PC-9 (cell line): ENCODE measurements around the gene STXBP5L. TPM values are rescaled to one million over a fixed set of nuclear protein-coding genes. Genes with fewer than 3 reads are reported as not detected.

Source experiments
- BruUV-seq: library from RNA; stranded (reverse); fragments of 400-500 nt; replicated peaks from 2 replicates; lab custom pipeline; 2021; lab: Mats Ljungman, UMichigan
- CTCF ChIA-PET: fragments of 300-600 bp; sonication (Branson Sonifier 250); formaldehyde crosslinking; loops from one replicate; lab custom pipeline; 2022; ENCODE audit warnings: antibody characterized with exemption; lab: Charles Lee
- POLR2A ChIA-PET: fragments of 300-600 bp; sonication (Branson Sonifier 250); formaldehyde crosslinking; loops from one replicate; lab custom pipeline; 2022; ENCODE audit warnings: antibody characterized with exemption; ENCODE audit not compliant: unreplicated experiment; lab: Charles Lee
- DNase-seq, 2 experiments: peaks; one replicate each; pipeline versions ENCODE4 v3.0.0 to v3.0.0-alpha.2; 2015 to 2022; ENCODE audit warnings: mixed read lengths in 1 of 2
- H2AFZ ChIP-seq: fragments of 200-600 bp; sonication (generic); 2 replicates; pipeline ENCODE4 v1.8.1; 2017; ENCODE audit warnings: antibody characterized with exemption
- H3F3A ChIP-seq: fragments of 200-600 bp; sonication (generic); 2 replicates; pipeline ENCODE4 v1.8.1; 2017; ENCODE audit warnings: antibody characterized with exemption, mild to moderate bottlenecking, low read depth; ENCODE audit not compliant: insufficient read depth
- H3K27ac ChIP-seq: fragments of 200-600 bp; sonication (generic); 2 replicates; pipeline ENCODE4 v1.6.1; 2016; ENCODE audit warnings: mixed run types
- H3K27me3 ChIP-seq: fragments of 200-600 bp; sonication (generic); 2 replicates; pipeline ENCODE4 v1.6.1; 2016; ENCODE audit warnings: low read depth, mixed run types; ENCODE audit not compliant: insufficient read depth
- H3K36me3 ChIP-seq: fragments of 200-600 bp; sonication (generic); 2 replicates; pipeline ENCODE4 v1.6.1; 2016; ENCODE audit warnings: low read depth, mixed run types
- H3K4me1 ChIP-seq: fragments of 200-600 bp; sonication (generic); replicated peaks from 2 replicates; pipeline ENCODE4 v1.6.1; 2016; ENCODE audit warnings: mixed run types; ENCODE audit not compliant: insufficient read depth
- H3K4me2 ChIP-seq: fragments of 200-600 bp; sonication (generic); 2 replicates; pipeline ENCODE4 v1.6.1; 2017; ENCODE audit warnings: mixed run types
- H3K4me3 ChIP-seq: fragments of 200-600 bp; sonication (generic); 2 replicates; pipeline ENCODE4 v1.6.1; 2016; ENCODE audit warnings: mixed run types
- H3K79me2 ChIP-seq: fragments of 200-600 bp; sonication (generic); 2 replicates; pipeline ENCODE4 v1.6.1; 2017; ENCODE audit warnings: low read depth, mixed run types
- H3K9me2 ChIP-seq: fragments of 200-600 bp; sonication (generic); 2 replicates; pipeline ENCODE4 v1.8.1; 2017; ENCODE audit warnings: mild to moderate bottlenecking; ENCODE audit not compliant: insufficient read depth
- H3K9me3 ChIP-seq: fragments of 200-600 bp; sonication (generic); 2 replicates; pipeline ENCODE4 v1.8.1; 2016; ENCODE audit warnings: low read depth; ENCODE audit not compliant: insufficient read depth
- H4K20me1 ChIP-seq: fragments of 200-600 bp; sonication (generic); 2 replicates; pipeline ENCODE4 v1.8.1; 2017; ENCODE audit not compliant: insufficient read depth
- EZH2 ChIP-seq: fragments of 200-600 bp; sonication (generic); IDR thresholded peaks from 2 replicates; pipeline ENCODE4 v1.8.0; 2017; ENCODE audit warnings: antibody characterized with exemption, low read depth
- intact Hi-C: fragments of 100-400 bp; cut with micrococcal nuclease; formaldehyde crosslinking; loops from one replicate; pipeline ENCODE4 v1.10.0; 2022; ENCODE audit not compliant: unreplicated experiment
- total RNA-seq: library from RNA; stranded (reverse); gene quantifications from 2 replicates; pipeline ENCODE4 v1.2.3, GENCODE V29; 2021
- TF ChIP-seq, protein P1 (sequence below): fragments of 200-600 bp; sonication (generic); conservative IDR thresholded peaks from 2 replicates; pipeline ENCODE4 v1.6.1; 2017; ENCODE audit warnings: mixed run types, antibody characterized with exemption, mild to moderate bottlenecking, moderate library complexity

The STXBP5L gene
- total RNA-seq, 1 experiment from 2014 or later = not detected

DNA sequence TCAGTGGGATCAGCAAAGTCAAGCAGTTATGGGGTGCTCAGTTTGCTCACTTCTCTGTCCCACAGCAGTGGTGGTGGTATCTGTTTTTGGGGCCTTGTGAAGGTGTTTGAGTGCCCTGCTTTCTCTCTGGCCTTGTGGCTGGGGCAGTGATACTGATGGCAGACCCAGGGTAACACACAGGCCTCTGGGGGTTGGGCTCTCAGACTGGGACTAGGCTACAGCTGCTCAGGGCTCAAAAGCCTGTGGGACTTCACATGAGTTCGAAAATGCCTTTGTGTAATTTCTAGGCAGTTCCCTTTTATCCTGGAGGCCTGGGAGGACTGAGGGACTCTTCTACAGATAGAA, 75.3 kb downstream of the STXBP5L start:
- no peak overlapping the region for H3K27ac ChIP-seq
- H3K79me2 ChIP-seq = no peaks in the 10 kb centered on the region
- TF ChIP-seq, protein P1, sequence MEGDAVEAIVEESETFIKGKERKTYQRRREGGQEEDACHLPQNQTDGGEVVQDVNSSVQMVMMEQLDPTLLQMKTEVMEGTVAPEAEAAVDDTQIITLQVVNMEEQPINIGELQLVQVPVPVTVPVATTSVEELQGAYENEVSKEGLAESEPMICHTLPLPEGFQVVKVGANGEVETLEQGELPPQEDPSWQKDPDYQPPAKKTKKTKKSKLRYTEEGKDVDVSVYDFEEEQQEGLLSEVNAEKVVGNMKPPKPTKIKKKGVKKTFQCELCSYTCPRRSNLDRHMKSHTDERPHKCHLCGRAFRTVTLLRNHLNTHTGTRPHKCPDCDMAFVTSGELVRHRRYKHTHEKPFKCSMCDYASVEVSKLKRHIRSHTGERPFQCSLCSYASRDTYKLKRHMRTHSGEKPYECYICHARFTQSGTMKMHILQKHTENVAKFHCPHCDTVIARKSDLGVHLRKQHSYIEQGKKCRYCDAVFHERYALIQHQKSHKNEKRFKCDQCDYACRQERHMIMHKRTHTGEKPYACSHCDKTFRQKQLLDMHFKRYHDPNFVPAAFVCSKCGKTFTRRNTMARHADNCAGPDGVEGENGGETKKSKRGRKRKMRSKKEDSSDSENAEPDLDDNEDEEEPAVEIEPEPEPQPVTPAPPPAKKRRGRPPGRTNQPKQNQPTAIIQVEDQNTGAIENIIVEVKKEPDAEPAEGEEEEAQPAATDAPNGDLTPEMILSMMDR = no peak
- TF ChIP-seq EZH2 = no peak
- H3K4me3 ChIP-seq = no peak overlapping the region
- H3K9me2 ChIP-seq = no peaks in the 10 kb centered on the region
- no peaks in the 10 kb centered on the region for H3K27me3 ChIP-seq
- no peaks in the 10 kb centered on the region for H3K4me1 ChIP-seq
- H3K4me2 ChIP-seq = no peak overlapping the region
- no peaks in the 10 kb centered on the region for H3K36me3 ChIP-seq
- no peak for DNase-seq
- POLR2A ChIA-PET = no interaction called here
- H3K9me3 ChIP-seq = no peaks in the 10 kb centered on the region
- no TSS peak for BruUV-seq
- no peak overlapping the region for H2AFZ ChIP-seq
- no peaks in the 10 kb centered on the region for H3F3A ChIP-seq
- H4K20me1 ChIP-seq = no peaks in the 10 kb centered on the region
- CTCF ChIA-PET = no interaction called here
- intact Hi-C loops = no loop called here

DNA sequence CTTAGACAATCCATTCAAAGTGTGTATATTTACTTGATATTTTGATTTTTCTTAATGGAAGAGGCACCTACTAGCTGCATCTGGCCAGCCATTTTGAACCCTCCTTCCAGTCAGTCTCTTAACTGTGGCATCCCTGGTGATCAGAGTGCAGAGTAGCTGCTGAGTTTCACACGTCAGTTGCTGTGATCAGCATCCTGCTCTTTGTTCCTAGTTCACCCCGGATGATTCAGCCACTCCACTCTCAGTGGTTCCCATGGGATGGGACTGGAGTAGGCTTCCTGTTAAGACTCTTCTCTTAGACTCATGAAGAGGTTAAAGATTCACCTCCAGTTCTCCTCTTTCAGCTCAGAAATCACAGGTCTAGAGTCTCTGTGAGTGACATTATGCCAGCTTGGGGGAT, 75.8 kb downstream of the STXBP5L start:
- POLR2A ChIA-PET = no interaction called here
- intact Hi-C loops = no loop called here
- Histone ChIP-seq H2AFZ (no peak overlapping the region), H3K4me1 (no peaks in the 10 kb centered on the region), H4K20me1 (no peaks in the 10 kb centered on the region), H3K9me2 (no peaks in the 10 kb centered on the region), H3K27me3 (no peaks in the 10 kb centered on the region), H3K27ac (no peak overlapping the region), H3K4me2 (no peak overlapping the region), H3K36me3 (no peaks in the 10 kb centered on the region), H3F3A (no peaks in the 10 kb centered on the region), H3K9me3 (no peaks in the 10 kb centered on the region), H3K79me2 (no peaks in the 10 kb centered on the region), H3K4me3 (no peak overlapping the region)
- CTCF ChIA-PET = no interaction called here
- no peak for DNase-seq
- BruUV-seq = no TSS peak
- TF ChIP-seq, protein P1 = no peak
- no peak for TF ChIP-seq EZH2

DNA sequence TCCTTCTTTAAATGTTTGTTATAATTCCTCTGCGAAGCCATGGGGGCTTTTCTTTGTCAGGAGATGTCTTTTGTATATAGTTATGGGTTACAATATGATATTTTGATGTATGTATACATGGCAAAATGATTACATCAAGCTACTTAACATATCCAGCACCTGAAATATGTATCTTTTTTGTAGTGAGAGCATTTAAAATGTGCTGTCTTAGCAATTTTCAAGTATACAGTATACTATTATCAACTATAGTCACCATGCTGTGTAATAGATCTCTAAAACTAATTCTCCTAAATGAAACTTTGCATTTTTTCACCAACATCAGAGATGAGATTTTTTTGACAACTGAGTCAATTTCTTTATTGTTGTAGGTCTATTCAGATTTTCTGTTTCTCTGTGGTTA, 77.2 kb downstream of the STXBP5L start:
- DNase-seq = no peak
- Histone ChIP-seq H3K27me3 (no peaks in the 10 kb centered on the region), H3K4me3 (no peak overlapping the region), H2AFZ (no peak overlapping the region), H3F3A (no peaks in the 10 kb centered on the region), H3K27ac (no peak overlapping the region), H4K20me1 (no peaks in the 10 kb centered on the region), H3K9me3 (no peaks in the 10 kb centered on the region), H3K4me1 (no peaks in the 10 kb centered on the region), H3K9me2 (no peaks in the 10 kb centered on the region), H3K4me2 (no peak overlapping the region), H3K36me3 (no peaks in the 10 kb centered on the region), H3K79me2 (no peaks in the 10 kb centered on the region)
- CTCF ChIA-PET = no interaction called here
- BruUV-seq = no TSS peak
- POLR2A ChIA-PET = no interaction called here
- intact Hi-C loops = no loop called here
- TF ChIP-seq, protein P1 = no peak
- TF ChIP-seq EZH2 = no peak
